Measurements from ENCODE around the gene GPC2.
"Not testable (repeated sequence)": the region's sequence is repeated elsewhere in the genome, so short reads cannot be mapped to it uniquely, and the experiment has no call there.

The GPC2 gene

DNA sequence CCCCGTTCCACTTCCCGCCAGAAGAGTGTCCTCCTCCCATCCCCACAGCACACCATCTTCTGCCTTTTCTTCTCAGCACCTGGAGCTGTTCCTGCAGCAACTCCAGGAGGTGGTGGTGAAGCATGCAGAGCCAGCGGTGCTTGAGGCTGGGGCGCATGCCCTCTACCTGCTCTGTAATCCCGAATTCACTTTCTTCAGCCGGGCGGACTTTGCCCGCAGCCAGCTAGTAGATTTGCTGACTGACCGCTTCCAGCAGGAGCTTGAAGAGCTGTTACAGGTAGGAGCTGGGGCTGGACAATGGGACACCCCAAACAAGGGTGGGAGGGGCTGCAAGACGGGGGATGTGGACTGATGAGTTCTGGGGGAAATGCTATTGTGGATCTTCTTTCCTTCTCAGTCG lies 23.5 kb upstream of the GPC2 start:
- DNase-seq = no peak

DNA sequence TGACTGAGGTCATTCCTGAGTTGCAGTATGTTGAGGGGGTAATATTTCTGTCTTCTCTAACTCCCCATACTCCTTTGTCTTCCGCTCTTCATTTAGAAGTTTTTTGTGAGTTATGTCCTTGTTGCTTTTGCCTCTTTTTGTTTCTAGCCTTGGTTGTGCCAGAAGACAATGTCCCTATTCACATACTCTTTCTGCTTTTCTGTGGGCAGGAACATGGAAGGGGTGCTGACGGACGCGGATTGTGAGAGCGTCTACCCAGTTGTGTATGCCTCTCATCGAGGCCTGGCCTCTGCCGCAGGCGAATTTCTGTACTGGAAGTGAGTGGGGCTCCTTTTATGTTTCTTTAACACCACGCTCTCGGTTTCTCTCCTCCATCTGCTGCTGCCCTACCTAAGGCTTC lies 21.1 kb upstream of the GPC2 start:
- no peak for DNase-seq

DNA sequence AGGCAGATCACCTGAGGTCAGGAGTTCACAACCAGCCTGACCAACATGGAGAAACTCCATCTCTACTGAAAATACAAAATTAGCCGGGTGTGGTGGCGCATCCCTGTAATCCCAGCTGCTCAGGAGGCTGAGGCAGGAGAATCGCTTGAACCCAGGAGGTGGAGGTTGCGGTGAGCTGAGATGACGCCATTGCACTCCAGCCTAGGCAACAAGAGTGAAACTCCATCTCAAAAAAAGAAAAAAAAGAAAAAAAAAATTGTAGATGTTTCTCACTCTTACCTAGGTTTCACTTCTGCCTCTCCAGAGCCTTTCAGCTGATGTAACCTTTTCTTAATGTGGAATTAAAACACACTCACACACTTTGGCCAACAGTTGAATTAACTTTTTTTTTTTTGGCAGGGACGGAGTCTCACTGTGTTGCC lies 18.7 kb upstream of the GPC2 start:
- not testable (repeated sequence) for DNase-seq

GRCh38 chr7:100195222-100195621 lies 18.0 kb upstream of the GPC2 start:
- no peak for DNase-seq

DNA sequence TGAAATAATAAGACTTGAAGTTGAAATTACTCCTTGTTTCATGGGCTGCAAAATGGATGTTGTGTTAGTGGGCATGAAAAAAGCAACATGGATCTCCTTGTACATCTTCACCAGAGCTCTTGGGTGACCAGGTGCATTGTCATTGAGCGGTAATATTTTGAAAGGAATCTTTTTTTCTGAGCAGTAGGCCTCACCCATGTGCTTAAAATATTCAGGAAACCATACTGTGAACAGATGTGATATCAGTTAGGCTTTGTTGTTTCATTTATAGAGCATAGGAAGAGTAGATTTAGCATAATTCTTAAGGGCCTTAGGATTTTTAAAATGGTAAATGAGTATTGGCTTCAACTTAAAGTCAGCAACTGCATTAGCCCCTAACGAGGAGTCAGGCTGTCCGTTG lies 15.8 kb upstream of the GPC2 start:
- DNase-seq = no peak

DNA sequence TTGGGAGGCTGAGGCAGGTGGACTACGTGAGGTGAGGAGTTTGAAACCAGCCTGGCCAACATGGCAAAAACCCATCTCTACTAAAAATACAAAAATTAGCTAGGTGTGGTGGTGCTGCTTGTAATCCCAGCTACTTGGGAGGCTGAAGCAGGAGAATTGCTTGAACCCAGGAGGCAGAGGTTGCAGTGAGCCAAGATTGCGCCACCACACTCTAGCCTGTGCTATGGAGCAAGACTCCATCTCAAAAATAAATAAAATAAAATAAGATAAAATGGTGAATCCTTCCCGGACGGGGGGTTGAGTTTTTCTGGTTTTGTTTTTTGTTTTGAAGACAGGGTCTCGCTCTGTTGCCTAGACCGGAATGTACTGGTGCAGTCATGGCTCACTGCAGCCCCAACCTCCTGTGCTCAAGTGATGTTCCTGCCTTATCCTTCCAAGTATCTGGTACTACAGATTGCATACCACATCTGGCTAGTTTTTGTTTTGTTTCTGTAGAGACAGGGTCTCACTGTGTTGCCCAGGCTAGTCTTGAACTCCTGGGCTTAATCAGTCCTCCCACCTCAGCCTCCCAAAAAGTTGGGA lies 15.2 kb upstream of the GPC2 start:
- not testable (repeated sequence) for DNase-seq

DNA sequence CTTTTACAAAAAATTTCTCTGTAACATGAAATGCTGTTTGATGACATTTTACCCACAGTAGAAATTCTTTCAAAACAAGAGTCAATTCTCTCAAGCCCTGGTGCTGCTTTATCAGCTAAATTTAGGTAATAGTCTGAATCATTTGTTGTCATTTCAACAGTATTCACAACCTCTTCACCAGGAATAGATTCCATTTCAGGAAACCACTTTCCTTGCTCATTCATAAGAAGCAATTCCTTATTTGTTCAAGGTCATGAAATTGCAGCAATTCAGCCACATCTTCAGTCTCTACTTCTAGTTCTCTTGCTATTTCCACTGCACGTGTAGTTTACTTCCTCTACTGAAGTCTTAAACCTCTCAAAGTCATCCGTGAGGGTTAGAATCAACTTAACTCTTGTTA lies 14.6 kb upstream of the GPC2 start:
- no peak for DNase-seq

DNA sequence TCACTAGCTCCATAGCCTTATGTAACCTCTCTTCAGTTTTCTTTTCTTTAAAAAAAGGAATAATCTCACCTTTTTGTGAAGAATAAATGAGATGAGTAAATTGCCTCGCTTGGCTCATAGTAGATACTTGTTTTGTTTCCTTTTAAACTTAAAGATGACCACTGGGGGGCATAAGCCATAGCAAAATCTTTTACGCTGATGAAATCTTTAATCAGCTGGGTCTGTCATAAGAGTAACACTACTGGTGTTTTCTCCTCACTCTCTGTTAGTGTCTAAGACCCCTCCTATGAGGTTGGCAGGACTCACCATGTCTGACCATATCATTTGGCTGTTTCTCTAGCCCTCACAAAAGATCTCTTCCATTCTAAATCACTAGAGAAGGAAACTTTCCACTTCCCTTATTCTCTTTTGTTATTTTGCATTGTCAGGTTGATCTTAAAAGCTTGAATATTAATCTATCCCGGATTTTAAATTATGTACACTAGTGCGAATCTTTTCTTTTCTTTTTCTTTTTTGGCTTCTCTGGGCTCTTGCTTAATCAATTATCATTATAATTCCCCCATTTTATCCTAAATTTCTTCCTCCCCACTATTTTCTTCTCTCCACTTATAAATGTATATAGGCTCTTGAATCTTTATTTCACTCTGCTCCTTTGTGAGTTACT lies 13.0 kb upstream of the GPC2 start:
- no peak for DNase-seq

GRCh38 chr7:100189061-100189460 lies 11.9 kb upstream of the GPC2 start:
- DNase-seq = no peak

GRCh38 chr7:100185726-100186125 lies 8.5 kb upstream of the GPC2 start:
- no peak for DNase-seq

GRCh38 chr7:100183090-100183489 lies 5.9 kb upstream of the GPC2 start:
- not testable (repeated sequence) for DNase-seq

GRCh38 chr7:100182616-100183015 lies 5.4 kb upstream of the GPC2 start:
- DNase-seq = not testable (repeated sequence)

GRCh38 chr7:100180084-100180483 lies 2.9 kb upstream of the GPC2 start:
- DNase-seq = not testable (repeated sequence)

GRCh38 chr7:100176096-100177044 lies 811 bp downstream of the GPC2 start:
- no peak for DNase-seq

DNA sequence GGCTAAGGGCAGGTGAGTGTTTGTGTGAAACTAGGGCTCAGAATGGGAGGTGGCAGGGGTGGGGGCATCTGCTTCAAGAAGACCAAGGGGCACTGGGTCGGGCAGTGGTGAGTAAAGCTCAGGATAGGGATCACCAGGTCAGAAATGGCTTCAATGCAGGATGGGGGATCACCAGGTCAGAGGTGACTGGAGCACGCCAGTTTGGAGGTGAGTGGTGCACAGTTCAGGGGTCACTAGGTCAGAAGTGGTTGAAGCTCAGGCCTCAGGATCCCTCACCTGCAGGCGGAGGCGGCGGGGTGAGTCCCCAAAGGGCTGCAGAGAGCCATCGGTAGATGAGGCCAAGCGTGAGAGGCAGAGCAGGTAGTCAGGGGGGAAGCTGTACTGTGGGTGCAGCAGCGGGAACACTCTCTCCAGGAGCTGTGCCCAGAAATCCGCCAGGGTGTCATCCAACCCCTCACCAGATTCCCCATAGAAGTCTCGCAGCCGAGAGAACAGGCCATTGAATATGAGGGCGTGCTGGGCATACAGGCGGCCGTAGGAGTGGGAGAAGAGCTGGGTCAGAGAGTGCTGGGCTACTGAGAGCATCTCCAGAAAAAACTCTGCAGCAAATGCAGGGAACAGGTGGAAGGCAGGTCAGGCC lies 1.8 kb downstream of the GPC2 start:
- DNase-seq = no peak

DNA sequence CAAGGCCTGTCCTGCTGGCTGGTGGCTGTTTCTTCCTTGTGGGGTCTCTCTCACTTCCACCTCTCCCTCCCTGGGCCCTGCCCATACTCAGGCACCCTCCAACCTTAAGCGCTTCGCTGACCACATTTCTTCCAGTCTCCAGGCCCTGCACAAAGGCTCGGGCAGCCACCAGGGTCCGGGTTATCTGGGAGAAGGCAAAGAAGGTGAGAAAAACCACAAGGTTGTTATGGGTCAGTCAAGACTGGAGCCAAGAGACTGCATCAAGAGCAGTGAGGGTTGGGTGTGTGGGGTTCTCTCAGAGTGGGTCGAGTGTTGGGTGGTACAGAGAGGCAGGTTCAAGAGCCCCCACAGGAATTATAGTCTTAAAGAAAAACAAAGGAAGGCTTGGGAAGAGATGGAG lies 2.6 kb downstream of the GPC2 start:
- no peak for DNase-seq

DNA sequence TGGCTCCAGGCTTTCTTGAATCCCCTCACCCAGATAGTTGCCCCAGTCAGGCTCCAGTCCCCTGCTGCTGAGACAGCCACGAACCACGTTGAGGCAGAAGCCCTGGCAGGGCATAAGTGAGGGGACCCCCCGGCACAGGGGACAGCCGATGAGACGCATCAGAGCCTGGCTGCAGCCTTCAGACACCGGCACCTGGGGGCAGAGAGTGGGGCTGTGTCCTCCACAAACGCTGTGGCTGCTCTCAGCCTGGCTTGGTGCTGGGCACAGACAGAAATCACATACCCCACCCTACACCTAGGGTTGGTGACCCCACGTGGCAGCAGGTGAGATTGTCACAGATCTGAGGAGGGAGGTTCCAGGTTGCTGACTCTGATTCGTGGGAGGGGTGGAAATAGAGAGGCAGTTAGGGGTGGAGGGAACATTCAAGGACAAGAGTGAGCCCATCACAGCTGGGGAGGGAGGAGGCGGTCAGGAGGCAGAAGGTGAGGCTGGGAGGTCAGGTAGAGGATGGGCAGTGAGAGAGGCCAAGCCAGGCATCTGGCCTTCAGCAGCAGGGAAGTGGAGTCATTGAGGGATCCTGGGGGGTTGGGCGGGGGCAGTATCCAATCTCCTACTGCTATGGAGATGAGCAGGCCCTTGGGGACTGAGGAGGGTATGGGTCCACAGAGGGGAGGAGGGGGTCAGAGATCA lies 3.2 kb downstream of the GPC2 start:
- DNase-seq = no peak

DNA sequence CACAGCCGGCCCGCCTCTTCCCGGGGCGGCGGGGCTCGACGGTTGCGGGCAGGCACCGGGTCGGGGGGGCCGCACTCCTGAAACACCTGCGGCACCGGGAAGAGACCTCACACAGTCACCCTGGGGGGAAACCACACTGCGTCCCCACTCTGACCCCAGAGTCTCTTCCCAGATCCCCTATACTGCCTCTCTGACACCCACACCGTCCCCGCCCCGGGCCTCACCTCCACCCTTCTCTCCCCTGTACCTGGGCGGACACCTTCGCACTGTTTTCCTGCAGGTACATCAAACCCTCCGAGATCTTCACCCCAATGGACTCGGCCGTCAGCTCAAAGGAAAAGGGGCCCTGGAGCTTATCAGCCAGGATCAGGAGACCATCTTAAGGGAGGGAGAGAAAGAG lies 5.3 kb downstream of the GPC2 start:
- DNase-seq = no peak

DNA sequence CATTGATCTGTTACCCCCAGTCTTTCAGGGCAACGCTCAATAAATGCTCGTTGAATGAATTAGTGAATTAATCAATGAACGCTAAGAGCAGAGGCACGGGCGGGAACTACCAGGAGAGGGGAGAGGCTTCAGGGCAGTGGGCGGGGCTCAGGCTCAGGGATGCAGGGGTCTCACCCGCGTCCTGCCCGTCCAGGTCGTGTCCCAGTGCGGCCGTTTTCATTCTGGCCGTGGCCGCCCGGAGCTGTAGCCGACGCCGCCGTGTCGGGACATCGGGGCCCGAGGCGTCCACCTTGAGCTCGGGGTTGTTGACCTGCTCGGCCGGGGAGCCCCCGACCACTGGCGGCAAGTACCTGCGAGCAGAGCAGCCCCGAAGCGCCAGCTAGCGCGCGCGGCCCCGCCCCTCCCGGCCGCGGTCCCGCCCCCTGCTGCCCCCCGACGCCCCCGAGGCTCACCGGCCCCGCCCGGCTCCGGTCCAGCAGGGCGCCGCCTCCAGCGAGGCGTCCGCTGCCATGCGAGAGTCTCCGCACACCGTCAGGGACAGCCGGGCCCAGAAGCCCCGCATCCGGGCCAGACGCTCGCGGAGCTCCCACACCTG lies 6.0 kb downstream of the GPC2 start:
- peak; percentile 29 for DNase-seq

GRCh38 chr7:100170101-100170897 lies 6.9 kb downstream of the GPC2 start:
- no peak for DNase-seq

- DNase-seq = no peak
Observed at GRCh38 chr7:100169147-100169850, 7.9 kb downstream of the GPC2 start.
